AG08396 (cell line): ENCODE data around the gene RIPK3.
"Not testable (repeated sequence)": the region's sequence is repeated elsewhere in the genome, so short reads cannot be mapped to it uniquely, and the experiment has no call there.

Source experiments
- DNase-seq: peaks from one replicate; pipeline ENCODE4 v3.0.0; 2012; ENCODE audit warnings: low spot score, mixed read lengths

RIPK3 gene

GRCh38 chr14:24369463-24369862 lies 29.7 kb upstream of the RIPK3 start:
- DNase-seq, result no peak

GRCh38 chr14:24368562-24369252 lies 28.9 kb upstream of the RIPK3 start:
- DNase-seq, result peak; percentile 84

- no peak for DNase-seq
Measured at GRCh38 chr14:24368212-24368561, 28.4 kb upstream of the RIPK3 start.

- DNase-seq, result peak; percentile 93
Measured at GRCh38 chr14:24367514-24368211, 27.9 kb upstream of the RIPK3 start, which contains the start of gene NFATC4. Gene NFATC4, plus strand, starts transcription at chr14:24368184. Its CDS starts 157 bp downstream, at chr14:24368341.

GRCh38 chr14:24366721-24367513 lies 27.1 kb upstream of the RIPK3 start:
- DNase-seq, result peak; percentile 84

- DNase-seq, result no peak
Measured at GRCh38 chr14:24366413-24366720, 26.6 kb upstream of the RIPK3 start.

GRCh38 chr14:24365600-24366412 lies 26.0 kb upstream of the RIPK3 start:
- DNase-seq, result peak; percentile 77

GRCh38 chr14:24364841-24365240 lies 25.1 kb upstream of the RIPK3 start:
- DNase-seq, result no peak

GRCh38 chr14:24363401-24363800 lies 23.6 kb upstream of the RIPK3 start:
- no peak for DNase-seq

- DNase-seq, result no peak
Measured at GRCh38 chr14:24362241-24362960, 22.6 kb upstream of the RIPK3 start.

GRCh38 chr14:24361326-24361725 lies 21.5 kb upstream of the RIPK3 start:
- DNase-seq, result no peak

- DNase-seq, result no peak
Measured at GRCh38 chr14:24360281-24360680, 20.5 kb upstream of the RIPK3 start.

- DNase-seq, result no peak
Measured at GRCh38 chr14:24356208-24356607, 16.4 kb upstream of the RIPK3 start.

GRCh38 chr14:24355009-24355408 lies 15.2 kb upstream of the RIPK3 start:
- no peak for DNase-seq

GRCh38 chr14:24354482-24354825 lies 14.7 kb upstream of the RIPK3 start:
- not testable (repeated sequence) for DNase-seq

GRCh38 chr14:24353559-24354481 lies 14.0 kb upstream of the RIPK3 start:
- DNase-seq, result peak; percentile 45

- peak; percentile 47 for DNase-seq
Measured at GRCh38 chr14:24351517-24351916, 11.7 kb upstream of the RIPK3 start.

GRCh38 chr14:24349742-24350141 lies 10.0 kb upstream of the RIPK3 start:
- no peak for DNase-seq

- no peak for DNase-seq
Measured at GRCh38 chr14:24348186-24348585, 8.4 kb upstream of the RIPK3 start.

- no peak for DNase-seq
Measured at GRCh38 chr14:24347134-24347533, 7.3 kb upstream of the RIPK3 start.
